HCT116 (cell line): ENCODE results near the gene REG1B. TPM values are rescaled to one million over a fixed set of nuclear protein-coding genes. Genes with fewer than 3 reads are reported as not detected.

Source experiments
- ATAC-seq: fragments of 200-7000 bp; cut with Tn5 transposase; 2 replicates; pipeline ENCODE4 v1.9.1; 2020; ENCODE audit warnings: mild to moderate bottlenecking, moderate library complexity
- BruUV-seq: library from RNA; stranded (reverse); fragments of 400-500 nt; replicated peaks from 2 replicates; lab custom pipeline; 2021; lab: Mats Ljungman, UMichigan
- CTCF ChIA-PET: fragments of 300-600 bp; sonication (Branson Sonifier 250); formaldehyde crosslinking; loops from one replicate; lab custom pipeline; 2021; ENCODE audit warnings: antibody characterized with exemption; lab: Charles Lee
- POLR2A ChIA-PET: fragments of 300-600, 350-600 bp; sonication (Branson Sonifier 250); formaldehyde crosslinking; loops from one replicate; lab custom pipeline; 2021; ENCODE audit warnings: antibody characterized with exemption; lab: Charles Lee
- RAD21 ChIA-PET, 2 experiments: fragments of 300-600 bp; sonication (Branson Sonifier 250); formaldehyde crosslinking; loops; one replicate each; lab custom pipeline; 2023; ENCODE audit warnings: low total read pairs in 2 of 2; ENCODE audit not compliant: uncharacterized antibody in 2 of 2, unreplicated experiment in 2 of 2, low non-redundant PET in 1 of 2; lab: Charles Lee
- DNase-seq: peaks from one replicate; pipeline ENCODE4 v3.0.0-alpha.2; 2010; ENCODE audit warnings: low read depth, low spot score
- H2AFZ ChIP-seq: fragments of 200-600 bp; shearing (Covaris generic), sonication (generic); 2 replicates; pipeline ENCODE4 v1.6.1; 2017; ENCODE audit warnings: low read depth, mixed run types, mixed read lengths, antibody characterized with exemption, low read length; ENCODE audit not compliant: poor library complexity, severe bottlenecking
- H3K27ac ChIP-seq: 2 replicates; pipeline ENCODE4 v1.5.1; 2012; ENCODE audit warnings: low read depth, low read length
- H3K27me3 ChIP-seq: fragments of 200-600 bp; sonication (generic); 2 replicates; pipeline ENCODE4 v1.6.1; 2016; ENCODE audit warnings: mixed run types, low read length, mixed read lengths; ENCODE audit not compliant: insufficient read depth
- H3K36me3 ChIP-seq, 2 experiments: fragments of 200-500 bp in 1 of 2; fragments of 200-600 bp in 1 of 2; sonication (Bioruptor generic) in 1 of 2; sonication (generic) in 1 of 2; 2 replicates each; pipeline versions ENCODE4 v1.5.1 to v1.6.1; 2014 to 2016; ENCODE audit warnings: low read length in 2 of 2, inconsistent platforms in 1 of 2, mixed read lengths in 1 of 2, mixed run types in 1 of 2; ENCODE audit not compliant: insufficient read depth in 2 of 2, control insufficient read depth in 1 of 2
- H3K4me1 ChIP-seq, 2 experiments: fragments of 200-600 bp in 1 of 2; sonication (generic) in 1 of 2; 2 replicates each; pipeline versions ENCODE4 v1.5.1 to v1.6.1; 2012 to 2017; ENCODE audit warnings: low read length in 2 of 2, inconsistent platforms in 1 of 2, mild to moderate bottlenecking in 1 of 2, mixed read lengths in 1 of 2, mixed run types in 1 of 2, moderate library complexity in 1 of 2; ENCODE audit not compliant: insufficient read depth in 2 of 2, control insufficient read depth in 1 of 2
- H3K4me2 ChIP-seq: fragments of 200-600 bp; sonication (generic); 2 replicates; pipeline ENCODE4 v1.6.1; 2017; ENCODE audit warnings: mixed run types, low read length, mixed read lengths
- H3K4me3 ChIP-seq, 2 experiments: fragments of 200-600 bp in 1 of 2; sonication (generic) in 1 of 2; replicated peaks in 1 of 2; 2 replicates each; pipeline ENCODE4 v1.5.1; 2011 to 2016; ENCODE audit warnings: low read length in 2 of 2, control low read depth in 1 of 2, low read depth in 1 of 2, mild to moderate bottlenecking in 1 of 2, mixed read lengths in 1 of 2, mixed run types in 1 of 2
- H3K79me2 ChIP-seq: fragments of 200-600 bp; sonication (generic); 2 replicates; pipeline ENCODE4 v1.6.1; 2017; ENCODE audit warnings: mild to moderate bottlenecking, mixed run types, low read length, moderate library complexity, mixed read lengths; ENCODE audit not compliant: insufficient read depth
- H3K9ac ChIP-seq: fragments of 200-600 bp; sonication (generic); 2 replicates; pipeline ENCODE4 v1.6.1; 2016; ENCODE audit warnings: low read length, mixed read lengths
- H3K9me2 ChIP-seq: fragments of 200-600 bp; sonication (generic), shearing (Covaris generic); 2 replicates; pipeline ENCODE4 v1.6.1; 2017; ENCODE audit warnings: mixed run types, mild to moderate bottlenecking, moderate library complexity; ENCODE audit not compliant: insufficient read depth
- H3K9me3 ChIP-seq, 2 experiments: fragments of 200-500 bp in 1 of 2; fragments of 200-600 bp in 1 of 2; sonication (Bioruptor generic) in 1 of 2; sonication (generic) in 1 of 2; 2 replicates each; pipeline ENCODE4 v1.6.1; 2014 to 2017; ENCODE audit warnings: low read length in 2 of 2, mixed read lengths in 2 of 2, inconsistent platforms in 1 of 2, low read depth in 1 of 2, mild to moderate bottlenecking in 1 of 2, mixed run types in 1 of 2, moderate library complexity in 1 of 2; ENCODE audit not compliant: control insufficient read depth in 1 of 2, insufficient read depth in 1 of 2
- H4K20me1 ChIP-seq: fragments of 200-600 bp; sonication (generic), shearing (Covaris generic); 2 replicates; pipeline ENCODE4 v1.6.1; 2017; ENCODE audit warnings: mixed run types, mild to moderate bottlenecking, moderate library complexity; ENCODE audit not compliant: insufficient read depth
- ATF3 ChIP-seq: IDR thresholded peaks from 2 replicates; pipeline ENCODE4 v1.6.1; 2012
- CBX3 ChIP-seq: IDR thresholded peaks from 2 replicates; pipeline ENCODE4 v1.6.1; 2012; ENCODE audit warnings: low read depth
- CEBPB ChIP-seq: IDR thresholded peaks from 2 replicates; pipeline ENCODE4 v1.6.1; 2012; ENCODE audit warnings: low read depth
- EGR1 ChIP-seq: IDR thresholded peaks from 2 replicates; pipeline ENCODE4 v1.6.1; 2012; ENCODE audit warnings: low read depth
- EZH2 ChIP-seq: fragments of 200-600 bp; sonication (generic); IDR thresholded peaks from 2 replicates; pipeline ENCODE4 v1.6.1; 2017; ENCODE audit warnings: antibody characterized with exemption, mixed run types
- EZH2phosphoT487 ChIP-seq: fragments of 200-600 bp; IDR thresholded peaks from 2 replicates; pipeline ENCODE4 v1.6.1; 2018; ENCODE audit warnings: antibody characterized with exemption, borderline replicate concordance
- JUND ChIP-seq: IDR thresholded peaks from 2 replicates; pipeline ENCODE4 v1.6.1; 2012
- POLR2AphosphoS5 ChIP-seq: IDR thresholded peaks from 2 replicates; pipeline ENCODE4 v1.6.1; 2011; ENCODE audit warnings: mild to moderate bottlenecking, low read depth, low read length, moderate library complexity
- RAD21 ChIP-seq: IDR thresholded peaks from 2 replicates; pipeline ENCODE4 v1.6.1; 2012; ENCODE audit warnings: low read depth, mild to moderate bottlenecking
- SIN3A ChIP-seq: IDR thresholded peaks from 2 replicates; pipeline ENCODE4 v1.6.1; 2012; ENCODE audit warnings: low read depth
- SP1 ChIP-seq: IDR thresholded peaks from 2 replicates; pipeline ENCODE4 v1.6.1; 2012; ENCODE audit warnings: low read depth
- SRF ChIP-seq: IDR thresholded peaks from 2 replicates; pipeline ENCODE4 v1.6.1; 2012; ENCODE audit warnings: low read depth
- TCF7L2 ChIP-seq: IDR thresholded peaks from 2 replicates; pipeline ENCODE4 v1.7.0; 2011; ENCODE audit warnings: borderline replicate concordance, inconsistent platforms; ENCODE audit not compliant: insufficient read depth, insufficient read length; ENCODE audit errors: extremely low read depth
- ZFX ChIP-seq: fragments of 450-650 bp; IDR thresholded peaks from 2 replicates; pipeline ENCODE4 v1.6.1; 2017
- ZNF274 ChIP-seq: fragments of 200-500 bp; sonication (Bioruptor generic); IDR thresholded peaks from 2 replicates; pipeline ENCODE4 v1.6.1; 2014; ENCODE audit warnings: mild to moderate bottlenecking, low read depth, low read length, inconsistent platforms
- intact Hi-C: fragments of 100-400 bp; cut with micrococcal nuclease; formaldehyde crosslinking; loops from 2 replicates; pipeline ENCODE4 v1.10.0; 2022
- total RNA-seq: library from RNA; stranded (reverse); gene quantifications from one replicate; pipeline ENCODE4 v1.2.1, GENCODE V29; 2021; ENCODE audit not compliant: unreplicated experiment

Gene REG1B
- total RNA-seq, 1 experiment from 2014 or later: 4.2 TPM

GRCh38 chr2:79105259-79105658 lies 17.5 kb upstream of the REG1B start:
- Histone ChIP-seq H4K20me1 (no peaks in the 10 kb centered on the region), H3K9ac (no peak overlapping the region), H3K9me2 (no peaks in the 10 kb centered on the region), H3K9me3 (peaks cover 0 to 5% of the 10 kb centered on the region in 2 experiments; a peak in 2 of 4 replicates), H3K4me3 (no peak overlapping the region), H3K36me3 (no peaks in the 10 kb centered on the region), H3K4me2 (no peak overlapping the region), H3K27ac (no peak overlapping the region), H3K4me1 (no peaks in the 10 kb centered on the region), H3K79me2 (no peaks in the 10 kb centered on the region), H2AFZ (no peak overlapping the region), H3K27me3 (no peaks in the 10 kb centered on the region)
- DNase-seq: no peak
- ChIA-PET CTCF (no interaction called here), RAD21 (no interaction called here), POLR2A (no interaction called here)
- no peak for ATAC-seq
- BruUV-seq: no TSS peak
- intact Hi-C loops: no loop called here
- TF ChIP-seq EZH2phosphoT487 (no peak), JUND (no peak), SP1 (no peak), POLR2AphosphoS5 (no peak), ATF3 (no peak), SIN3A (no peak), RAD21 (no peak), ZFX (no peak), CEBPB (no peak), EGR1 (no peak), EZH2 (no peak), TCF7L2 (no peak), SRF (no peak), CBX3 (no peak), ZNF274 (no peak)
